ENCODE results near the gene TACC3. TPM values are rescaled to one million over a fixed set of nuclear protein-coding genes. Genes with fewer than 3 reads are reported as not detected.

Gene TACC3
- total and polyA plus RNA-seq, 2 of the 8 experiments (the other 6 are each of a cell fraction or from before 2014, with no cell fraction given), result 73.8 to 148 TPM

DNA sequence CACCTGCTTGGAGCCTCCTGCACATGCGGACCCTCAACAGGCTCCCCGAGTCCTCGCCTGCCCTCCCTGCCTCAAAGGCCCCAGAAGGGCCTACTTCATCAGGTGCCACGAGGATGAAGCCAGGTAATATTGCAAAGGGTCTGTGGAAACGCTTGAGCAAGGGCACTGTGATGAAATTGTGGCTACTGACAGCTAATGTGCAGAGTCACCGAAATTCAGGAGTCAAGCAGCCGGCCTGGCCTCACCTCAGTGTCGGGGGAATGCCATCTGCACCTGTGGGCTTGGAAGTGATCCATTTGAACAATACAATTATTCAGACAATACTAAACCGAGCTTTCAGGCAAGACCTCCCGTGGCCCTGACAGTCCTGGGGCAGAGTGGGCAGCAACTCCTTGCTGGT is 68.7 kb downstream of the TACC3 start:
- no peak overlapping the region for H3K27ac ChIP-seq (ENCODE audit: low read depth, low read length)
- H2BK20ac ChIP-seq (ENCODE audit: low read length), result no peak overlapping the region
- FAIRE-seq (no peak), DNase-seq (ENCODE audit: low read depth in 1 of 2, low spot score in 2 of 2) (no peak)
- no peak overlapping the region for H3K23ac ChIP-seq (ENCODE audit: insufficient read length)
- peaks cover 0 to 3% of the 10 kb centered on the region in 2 experiments for H4K20me1 ChIP-seq (replicated peaks in 1 of 2; ENCODE audit: control insufficient read depth in 1 of 2, insufficient read depth in 2 of 2, low read length in 2 of 2)
- no peak overlapping the region for H4K91ac ChIP-seq (replicated peaks; ENCODE audit: insufficient read length, low read length)
- H3K79me2 ChIP-seq (ENCODE audit: control insufficient read depth in 1 of 2, insufficient read depth in 2 of 2, low read length in 2 of 2), result no peaks in the 10 kb centered on the region
- CTCF ChIA-PET (ENCODE audit: partially characterized antibody), result interaction anchor here (52.9 to 71.2 kb wide), 2 partner anchors 1 to 25 kb away, joined by 2507 read pairs; partner anchors contain the start of gene FGFR3
- H3K9ac ChIP-seq (replicated peaks in 1 of 4; ENCODE audit: extremely low read depth in 1 of 4, low read depth in 3 of 4, low read length in 3 of 4), result no peak overlapping the region
- no peak overlapping the region for H2BK120ac ChIP-seq (replicated peaks; ENCODE audit: low read depth, low read length)
- H3K14ac ChIP-seq (ENCODE audit: insufficient read length), result no peak overlapping the region
- no peak overlapping the region for H4K5ac ChIP-seq (ENCODE audit: insufficient read length, low read depth, low read length)
- H2AK5ac ChIP-seq (ENCODE audit: low read depth, low read length), result 0 out of 2 replicates have a peak overlapping the region, but pooled peaks have one; percentile 4
- H3K27me3 ChIP-seq (replicated peaks in 1 of 4; ENCODE audit: control insufficient read depth in 3 of 4, extremely low read depth in 1 of 4, insufficient read depth in 3 of 4, low read length in 3 of 4), result peaks cover 5 to 33% (median 29%) of the 10 kb centered on the region in 4 experiments
- 0 out of 2 replicates have a peak overlapping the region, but pooled peaks have one; percentile 17 for H2BK12ac ChIP-seq (ENCODE audit: low read depth, low read length)
- no peak overlapping the region for H4K8ac ChIP-seq (ENCODE audit: extremely low read depth, insufficient read depth, low read length)
- H3K4me1 ChIP-seq (replicated peaks in 1 of 4; ENCODE audit: control insufficient read depth in 3 of 4, insufficient read depth in 4 of 4, low read length in 3 of 4), result peaks cover 0 to 14% (median 5%) of the 10 kb centered on the region in 4 experiments; a peak in 6 of 7 replicates
- H3K9me3 ChIP-seq (ENCODE audit: insufficient read depth in 2 of 2, low read depth in 1 of 2, low read length in 1 of 2), result no peaks in the 10 kb centered on the region
- peak overlapping the region; percentile 1; the same call in 1 of the 2 replicates for H2BK15ac ChIP-seq (ENCODE audit: low read length)
- no peak overlapping the region for H3K56ac ChIP-seq (replicated peaks; ENCODE audit: insufficient read length, low read depth, low read length)
- peaks cover 16% of the 10 kb centered on the region; the same call in 1 of the 2 replicates for H3K23me2 ChIP-seq (ENCODE audit: low read depth, low read length)
- H2BK5ac ChIP-seq (ENCODE audit: low read depth, low read length), result no peak overlapping the region
- H3K79me1 ChIP-seq (ENCODE audit: low read depth, low read length), result no peaks in the 10 kb centered on the region
- no peak overlapping the region for H3K4me3 ChIP-seq (ENCODE audit: extremely low read depth in 1 of 4, insufficient read depth in 2 of 4, low read depth in 3 of 4, low read length in 4 of 4)
- H3K4me2 ChIP-seq (ENCODE audit: insufficient read depth in 1 of 2, low read depth in 2 of 2, low read length in 2 of 2), result no peak overlapping the region
- H3K36me3 ChIP-seq (ENCODE audit: control insufficient read depth in 2 of 4, insufficient read depth in 4 of 4, low read length in 3 of 4), result no peaks in the 10 kb centered on the region
- H2AFZ ChIP-seq (ENCODE audit: low read length), result no peak overlapping the region
- H3K4ac ChIP-seq (replicated peaks; ENCODE audit: insufficient read length, low read depth, low read length), result no peak overlapping the region
- POLR2A ChIA-PET (ENCODE audit: partially characterized antibody), result interaction anchor here (11.0 kb wide), 1 partner anchor 13 kb away, joined by 170 read pairs; no protein-coding TSS in a partner anchor
- WGBS, 2 experiments (ENCODE audit: extremely low coverage in 1 of 2, insufficient coverage in 1 of 2, insufficient read length in 1 of 2, insufficient replicate concordance in 2 of 2, low coverage in 1 of 2, low lambda C conversion rate in 2 of 2, missing lambda C conversion rate in 1 of 2), result 84% methylated on average over 10 of the region's 10 CpGs; no CpG with 5 or more reads in 1 of the 2 experiments
- no peak overlapping the region for H3K18ac ChIP-seq (ENCODE audit: extremely low read depth, low read length)
- TF ChIP-seq CTBP2 (IDR thresholded peaks at IDR 0.05; ENCODE audit: borderline replicate concordance, insufficient read depth, insufficient read length, low read length) (no peak), KDM1A (IDR thresholded peaks at IDR 0.05; ENCODE audit: borderline replicate concordance, low read length) (no peak), CHD1 (IDR thresholded peaks at IDR 0.05; ENCODE audit: low read depth, low read length) (no peak), RBBP5 (IDR thresholded peaks at IDR 0.05; ENCODE audit: borderline replicate concordance, low read depth, low read length) (no peak), EGR1 (IDR thresholded peaks at IDR 0.05; ENCODE audit: borderline replicate concordance, low read depth, low read length) (no peak), CREB1 (IDR thresholded peaks at IDR 0.05) (no peak), POU5F1 (IDR thresholded peaks at IDR 0.05; ENCODE audit: low read depth, low read length) (no peak), SP4 (IDR thresholded peaks at IDR 0.05; ENCODE audit: low read length) (no peak), MAX (IDR thresholded peaks at IDR 0.05) (no peak), RNF2 (IDR thresholded peaks at IDR 0.05; ENCODE audit: borderline replicate concordance, low read depth, low read length, missing control alignments, poor library complexity, severe bottlenecking) (no peak), TBP (IDR thresholded peaks at IDR 0.05; ENCODE audit: low read depth, low read length) (no peak)
